Bone marrow (tissue), 2 donors: ENCODE measurements around the gene NLGN4X.
"Not testable (repeated sequence)": the region's sequence is repeated elsewhere in the genome, so short reads cannot be mapped to it uniquely, and the experiment has no call there.

Experiments
- DNase-seq, 2 donors: peaks; one replicate each; lab custom pipeline; 2025; lab: John Stamatoyannopoulos, UW

The NLGN4X gene

DNA sequence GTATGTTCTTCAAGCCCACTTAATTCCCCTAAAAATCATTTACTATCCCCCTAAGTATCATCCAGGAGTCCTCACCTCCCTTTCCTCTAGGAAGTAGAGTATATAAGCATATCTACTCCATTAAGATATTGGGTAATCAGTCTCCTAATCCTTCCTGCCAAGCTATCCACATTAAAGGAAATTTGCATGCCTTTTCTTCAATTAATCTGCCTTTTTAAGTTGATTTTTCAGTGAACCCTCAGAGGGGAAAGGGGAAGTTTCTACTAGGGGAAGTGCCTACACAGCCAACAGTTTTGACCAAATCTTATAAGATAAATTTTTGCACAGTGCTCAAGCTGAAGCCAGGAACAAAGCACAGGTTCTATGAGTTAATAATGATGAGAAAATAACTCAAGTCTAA is 222.8 kb downstream of the NLGN4X start:
- DNase-seq = no peak

DNA sequence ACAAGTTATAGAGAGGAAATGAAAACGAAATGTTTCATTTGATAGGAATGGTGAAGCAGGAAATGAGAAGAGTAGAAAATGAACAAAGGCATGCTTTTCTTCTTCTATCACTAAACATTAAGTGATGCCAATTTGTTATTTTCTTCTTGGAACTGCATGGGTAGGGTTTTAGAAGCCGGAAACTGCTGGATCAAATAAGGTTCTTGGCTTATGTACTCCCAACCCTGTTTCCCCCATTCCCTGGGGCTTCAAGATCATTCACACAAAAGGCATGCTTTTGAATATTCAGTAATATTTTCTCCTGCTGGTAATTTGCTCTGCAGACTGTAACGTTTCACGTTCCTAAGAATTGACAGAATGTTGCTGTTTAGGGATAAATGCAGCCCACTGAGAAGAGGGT is 224.1 kb downstream of the NLGN4X start:
- no peak for DNase-seq

DNA sequence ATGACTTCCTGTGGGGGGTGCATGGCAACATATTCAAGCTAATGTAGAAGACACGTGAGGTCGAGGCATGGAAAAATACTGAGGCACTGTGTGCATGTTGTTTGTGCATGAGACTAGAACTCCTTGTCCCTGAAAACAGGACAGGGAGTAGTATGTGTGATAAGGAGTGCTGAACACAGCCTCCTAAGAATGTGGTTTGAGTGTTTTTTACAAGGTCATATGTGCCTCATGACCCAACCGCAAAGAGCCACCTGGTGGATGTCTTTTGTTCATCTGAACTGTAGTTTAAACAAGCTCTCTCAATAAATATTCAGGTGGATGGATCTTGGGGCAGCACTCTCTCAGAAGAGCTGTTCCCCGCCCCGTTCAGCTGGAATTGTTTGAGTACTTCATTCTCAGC is 226.6 kb downstream of the NLGN4X start:
- no peak for DNase-seq

DNA sequence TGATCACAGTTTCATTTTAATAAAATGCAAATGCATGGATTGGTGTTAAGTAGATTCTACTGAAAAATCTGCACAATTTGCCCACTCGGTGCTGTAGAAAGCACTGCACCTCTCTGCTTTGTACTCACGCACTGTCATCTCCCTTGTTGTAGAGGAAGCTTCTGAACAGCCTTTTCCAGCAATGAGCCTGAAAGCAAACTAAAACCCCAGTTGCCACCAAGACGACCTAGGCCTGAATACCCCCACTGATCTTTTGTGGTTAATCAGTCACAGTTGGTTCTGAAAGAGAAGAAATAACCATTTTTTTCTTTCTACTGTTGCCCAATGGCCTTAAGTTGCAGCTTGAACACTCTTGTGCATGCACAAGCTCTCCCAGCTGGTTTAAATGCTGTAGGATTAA is 229.8 kb downstream of the NLGN4X start:
- DNase-seq = no peak

DNA sequence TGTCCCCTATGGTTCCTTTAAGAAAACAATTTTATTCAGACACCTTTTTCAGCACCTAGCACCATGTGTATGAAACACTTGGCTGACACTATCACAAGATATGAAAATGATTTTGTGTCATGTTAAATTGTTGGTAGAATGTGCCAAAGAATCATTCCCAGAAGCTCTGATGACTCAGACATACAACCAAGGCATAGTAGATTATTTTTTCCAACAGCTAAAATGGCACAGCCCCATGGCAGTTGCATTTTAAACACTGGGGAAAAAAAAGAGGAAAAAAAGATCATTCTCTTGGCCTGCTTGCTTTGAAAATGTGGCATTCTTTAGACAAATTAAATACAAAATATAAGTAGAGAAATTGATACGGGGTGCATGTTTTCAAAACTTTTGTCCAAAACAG is 230.2 kb downstream of the NLGN4X start:
- DNase-seq = no peak

DNA sequence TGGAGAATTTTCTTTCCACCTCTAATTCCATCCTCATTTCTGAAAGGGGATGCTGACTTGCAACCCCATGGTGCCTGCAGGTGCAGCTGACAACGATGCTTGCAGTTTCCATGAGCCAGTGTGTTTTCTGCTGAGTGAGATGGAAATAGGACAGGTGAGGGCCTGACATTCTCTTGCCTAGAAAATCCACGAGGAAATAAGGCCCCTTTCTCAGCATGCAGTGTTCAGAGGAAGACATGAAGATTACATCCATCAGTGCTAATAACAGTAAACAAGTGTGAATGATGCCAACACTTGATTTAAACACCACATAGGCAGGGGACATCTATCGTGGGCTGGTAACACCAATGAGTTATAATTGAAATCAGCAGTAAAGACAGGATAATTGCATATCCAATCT is 237.3 kb downstream of the NLGN4X start:
- DNase-seq = no peak

DNA sequence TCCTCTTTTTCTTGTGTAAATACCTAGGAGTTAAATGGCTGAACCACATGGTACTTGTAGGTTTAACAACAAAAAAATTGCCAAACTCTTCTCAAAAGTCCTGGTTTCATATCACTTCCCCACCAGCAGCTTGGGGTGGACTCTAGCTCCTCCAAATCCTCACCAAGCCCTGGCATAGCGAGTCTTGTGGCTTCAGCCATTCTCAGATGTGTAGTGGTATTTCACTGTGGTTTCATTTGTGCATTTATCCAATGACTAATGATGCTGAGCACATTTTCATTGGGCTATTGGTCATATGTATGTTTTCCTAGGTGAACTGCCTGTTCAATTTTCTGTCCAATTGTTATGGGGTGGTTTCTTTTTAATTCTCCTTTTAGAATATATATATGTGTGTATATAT is 249.3 kb downstream of the NLGN4X start:
- DNase-seq = no peak

DNA sequence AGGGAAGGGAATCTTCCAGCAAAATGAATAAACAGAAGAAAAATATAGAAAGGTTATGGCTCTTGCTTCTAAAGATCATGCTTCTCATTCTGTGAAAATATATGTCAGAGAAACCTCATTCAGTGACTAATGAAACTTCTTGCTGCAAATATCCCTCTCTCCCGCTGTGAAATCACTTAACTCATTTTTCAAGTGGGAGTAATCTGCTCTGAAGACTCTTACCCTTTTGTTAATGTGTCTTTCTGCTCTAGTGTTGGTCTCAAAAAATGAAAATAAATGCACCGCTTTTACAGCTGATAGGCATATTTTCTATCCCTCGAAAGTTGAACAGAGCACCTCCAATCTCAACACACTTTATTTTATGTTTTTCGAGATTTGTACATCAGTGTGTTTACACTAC is 252.3 kb downstream of the NLGN4X start:
- DNase-seq = no peak

DNA sequence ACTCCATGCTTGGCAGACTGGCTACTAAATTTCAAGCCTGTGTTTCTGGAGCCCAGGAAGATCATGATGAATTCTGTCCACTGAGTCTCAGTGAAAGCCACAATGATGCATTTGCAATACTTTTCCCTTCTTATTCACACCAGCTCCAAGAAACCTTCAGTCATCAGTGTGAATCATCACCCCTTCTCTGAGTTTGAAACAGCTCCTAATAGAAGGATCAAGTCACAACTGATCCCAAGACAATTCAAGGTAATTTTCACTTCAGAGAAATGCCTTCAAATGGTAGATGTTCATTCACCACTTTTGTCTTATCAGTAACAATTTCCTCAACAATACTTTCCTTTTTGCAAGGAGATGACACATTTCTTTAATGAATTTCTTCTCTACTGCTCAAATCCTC is 257.4 kb downstream of the NLGN4X start:
- DNase-seq = no peak

DNA sequence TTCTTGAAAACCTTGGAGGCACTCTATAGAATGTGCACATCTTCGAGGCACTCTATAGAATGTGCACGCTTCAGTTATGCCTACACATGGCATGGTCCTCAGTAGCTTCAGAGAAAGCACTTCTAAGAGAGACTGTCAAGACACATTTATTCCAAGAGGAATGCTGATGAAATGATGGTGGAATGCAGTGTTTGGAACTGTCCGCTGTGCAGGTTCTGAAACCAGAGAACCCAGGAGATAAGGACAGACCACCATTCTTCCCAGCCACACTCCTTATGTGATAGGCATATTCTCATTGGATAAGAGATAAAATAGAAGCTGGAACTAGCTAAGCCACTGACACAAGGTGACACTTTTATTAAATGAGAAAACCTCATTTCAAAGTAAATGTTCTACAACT is 263.3 kb downstream of the NLGN4X start:
- no peak for DNase-seq

DNA sequence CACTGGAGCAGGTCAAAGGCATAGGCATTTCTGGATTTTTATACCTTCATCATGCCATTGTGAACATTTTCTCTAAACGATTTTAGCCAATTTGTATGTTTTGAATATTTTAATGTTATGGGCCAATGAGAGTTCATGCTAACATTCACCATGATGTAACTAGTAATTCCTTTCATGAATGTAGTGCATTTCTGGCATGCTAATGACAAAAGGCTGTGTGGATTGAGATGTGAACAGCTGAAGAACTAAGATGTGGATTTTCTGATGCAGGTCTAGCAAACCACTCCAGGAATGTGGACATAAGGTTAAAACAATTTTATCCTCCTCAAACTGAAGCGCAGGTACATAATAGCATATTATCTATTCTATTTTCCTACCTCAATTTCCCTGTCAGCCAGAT is 269.4 kb downstream of the NLGN4X start:
- DNase-seq = no peak

DNA sequence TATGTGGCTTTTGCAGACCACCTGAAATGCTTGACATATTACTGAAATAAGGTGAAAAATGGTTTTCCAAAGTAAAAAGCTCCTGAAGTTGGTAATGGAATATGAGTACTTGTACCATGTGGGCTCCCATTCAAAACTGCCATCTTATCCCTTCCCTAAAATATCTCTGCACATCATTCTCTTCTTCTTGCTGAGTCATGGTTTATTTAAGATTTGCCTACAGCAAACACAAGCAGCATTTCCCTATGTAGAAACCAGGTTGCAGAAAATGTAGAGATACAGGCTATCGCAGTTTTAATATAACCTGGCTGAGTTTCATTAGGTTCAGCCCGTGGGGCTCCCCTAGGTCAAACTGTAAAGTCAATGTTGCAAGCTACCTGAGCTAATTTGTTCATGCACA is 270.1 kb downstream of the NLGN4X start:
- no peak for DNase-seq

DNA sequence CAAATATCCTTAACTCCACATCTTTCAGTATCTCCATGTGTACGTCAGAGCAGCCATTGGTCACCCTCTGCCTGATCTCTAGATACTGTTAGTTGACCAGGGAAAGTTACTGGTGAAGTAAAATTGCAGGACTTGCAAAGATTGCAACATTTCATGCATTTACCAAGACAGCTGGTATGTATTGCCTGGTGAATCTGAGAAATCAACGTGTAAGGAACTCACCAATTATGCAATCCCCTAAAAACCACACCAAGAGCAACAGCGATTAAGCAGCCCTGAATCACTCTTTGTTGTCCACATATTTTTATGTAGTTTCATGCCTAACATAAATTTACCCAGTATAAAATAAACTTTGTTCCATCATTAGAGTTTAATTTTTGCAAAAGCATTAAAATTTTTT is 271.2 kb downstream of the NLGN4X start:
- no peak for DNase-seq

DNA sequence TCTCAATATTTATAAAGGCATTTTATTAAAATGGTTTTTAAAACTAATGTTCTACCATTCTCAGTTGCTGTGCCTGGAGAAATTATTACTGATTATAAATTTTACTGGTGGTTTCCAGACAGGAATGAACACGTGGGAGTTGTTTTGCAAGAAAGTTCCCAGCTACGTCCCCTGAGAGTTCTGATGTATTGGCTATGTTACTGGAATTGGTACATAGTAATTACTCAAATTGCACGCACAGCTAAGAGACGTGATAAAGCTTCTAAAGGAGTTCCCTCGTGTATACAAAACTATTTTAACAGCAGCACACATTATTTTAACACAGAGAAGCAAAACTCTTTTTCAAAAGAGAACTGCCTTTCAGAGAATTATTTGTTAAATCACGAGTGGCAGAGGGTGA is 292.2 kb downstream of the NLGN4X start:
- DNase-seq = no peak

DNA sequence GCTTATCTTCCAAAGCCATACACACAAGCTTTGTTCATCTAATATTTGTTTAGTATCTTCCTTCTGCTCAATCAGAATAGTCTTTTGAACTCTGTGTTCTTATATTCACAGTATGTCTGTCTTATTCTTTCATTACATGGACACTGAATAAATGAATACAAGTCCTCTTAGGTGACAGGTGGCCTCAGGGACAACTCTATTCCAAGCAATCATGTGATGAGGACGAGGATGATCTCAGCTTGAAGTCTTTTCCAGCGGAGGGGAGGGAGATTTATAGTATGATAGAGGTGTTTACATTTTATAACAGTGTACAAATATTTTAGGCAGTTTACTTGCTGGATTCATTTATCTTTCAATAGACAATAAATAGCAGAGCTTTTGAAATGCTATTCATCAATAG is 300.4 kb downstream of the NLGN4X start:
- DNase-seq = no peak

DNA sequence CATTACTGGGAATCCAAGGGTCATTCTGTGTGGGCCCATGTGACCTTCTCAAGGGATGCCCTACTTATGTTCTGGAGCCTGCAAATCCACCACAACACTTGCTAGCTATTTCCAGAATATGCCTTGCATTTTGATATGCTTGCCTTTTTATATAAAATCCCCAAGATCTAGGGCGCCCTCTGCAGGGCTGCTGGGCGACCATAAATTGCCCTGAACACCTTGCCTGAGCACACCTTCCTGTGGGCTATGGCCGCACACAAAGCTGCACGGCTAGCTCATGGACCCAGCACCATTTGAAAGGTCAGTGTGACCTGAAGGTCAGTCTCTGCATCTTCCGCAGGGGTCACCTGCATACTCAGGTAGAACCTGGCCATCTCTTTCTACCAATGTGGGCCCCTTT is 311.7 kb downstream of the NLGN4X start:
- DNase-seq = no peak

DNA sequence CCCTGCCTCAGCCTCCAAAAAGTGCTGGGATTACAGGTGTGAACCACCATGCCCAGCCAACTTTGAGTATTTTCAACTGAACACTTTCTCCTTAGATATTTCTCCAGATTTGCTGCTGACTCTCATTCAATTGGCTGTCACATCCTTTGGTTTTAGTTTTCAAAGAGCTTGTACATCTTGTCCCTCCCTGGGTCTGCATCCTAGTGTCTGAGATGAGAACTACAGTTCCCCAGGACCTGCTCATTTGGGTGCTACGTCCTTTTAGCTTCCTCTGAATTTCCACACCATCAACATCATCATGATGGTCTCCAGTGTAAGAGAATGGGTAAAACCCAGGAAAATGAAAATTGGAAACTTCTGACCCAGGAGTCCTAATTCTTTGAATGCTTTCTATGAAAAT is 312.9 kb downstream of the NLGN4X start:
- no peak for DNase-seq

DNA sequence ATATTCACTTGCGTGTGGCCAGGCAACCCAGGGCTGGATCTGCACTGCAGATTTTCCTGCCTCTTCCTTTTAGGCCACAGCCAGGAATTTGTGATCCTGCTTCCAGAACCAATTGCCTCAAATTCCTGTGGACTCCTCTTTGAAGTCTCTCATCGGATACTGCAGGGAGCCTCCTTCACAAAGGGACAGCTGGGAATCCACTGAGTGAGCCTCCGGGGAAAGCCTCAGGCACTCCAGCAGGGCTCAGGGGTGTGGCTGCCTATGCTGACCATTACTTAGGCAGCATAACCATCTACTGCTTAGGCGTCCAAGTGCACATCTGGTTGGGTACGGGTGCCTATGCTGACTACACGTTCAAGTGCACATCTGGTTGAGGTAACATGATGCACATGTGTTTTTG is 321.5 kb downstream of the NLGN4X start:
- no peak for DNase-seq

DNA sequence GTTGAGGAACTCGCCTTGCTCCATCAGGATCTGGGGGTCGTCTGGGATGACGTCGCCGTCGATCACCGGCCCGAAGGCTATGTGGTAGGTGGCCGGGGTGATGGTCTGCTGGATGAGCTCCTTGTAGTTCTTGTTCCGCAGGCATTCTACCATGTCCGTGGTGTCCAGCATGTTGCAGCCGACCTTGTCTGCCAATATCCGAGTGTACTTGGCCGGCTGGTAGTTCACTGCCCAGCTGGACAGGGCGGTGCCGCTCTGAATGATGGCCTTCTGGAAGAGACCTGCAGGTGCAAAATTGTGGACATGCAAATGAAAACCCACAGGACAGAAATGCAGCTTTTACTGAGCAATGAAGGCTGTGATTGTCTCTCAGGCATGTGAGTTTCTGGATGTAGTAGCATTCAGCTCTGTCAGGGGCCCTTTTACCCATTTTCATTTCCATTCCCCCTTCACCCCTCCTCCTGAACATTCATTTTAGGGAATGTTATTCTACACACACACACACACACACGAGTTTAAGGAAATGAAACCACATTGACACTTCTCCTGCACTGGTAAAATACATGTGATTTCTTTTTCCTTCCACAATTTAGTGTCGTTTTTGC is 325.0 kb downstream of the NLGN4X start:
- DNase-seq = not testable (repeated sequence)

DNA sequence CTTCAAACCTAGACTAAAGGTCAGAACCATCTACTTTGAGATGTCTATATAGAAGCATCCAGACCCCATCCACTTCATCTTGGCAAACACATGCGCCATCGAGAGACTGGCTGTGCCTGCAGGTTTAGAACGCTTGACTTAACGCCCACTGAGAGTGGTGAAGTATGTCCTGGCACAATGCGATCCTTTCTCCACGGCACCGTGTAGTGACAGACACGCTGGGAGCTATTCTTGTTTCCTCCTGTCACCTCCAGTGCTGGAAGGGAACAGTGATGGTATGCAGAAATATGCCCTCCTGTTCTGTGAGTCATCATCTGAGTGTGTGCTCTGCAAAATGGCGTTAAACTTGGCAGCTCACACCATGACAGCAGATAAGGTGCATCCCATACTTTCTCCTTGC is 330.2 kb downstream of the NLGN4X start:
- DNase-seq = no peak

DNA sequence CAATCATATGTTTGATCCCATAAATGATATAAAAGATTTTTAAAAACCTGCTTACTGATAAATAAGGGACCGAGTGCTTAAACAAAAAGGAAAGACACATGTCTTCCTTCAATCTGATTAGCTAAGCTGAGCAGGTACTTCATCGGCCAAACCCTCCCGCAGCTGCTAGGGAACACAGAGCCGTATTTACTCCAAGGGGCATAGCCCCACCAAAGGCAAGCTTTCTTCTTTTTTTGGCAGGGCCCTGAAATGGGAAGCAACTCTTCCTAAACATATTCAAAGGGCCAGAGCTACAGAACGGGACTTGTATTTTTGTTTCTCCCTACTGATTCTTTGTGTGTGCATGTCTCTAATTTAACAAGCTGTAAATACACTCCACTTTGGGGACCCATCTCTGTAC is 337.3 kb downstream of the NLGN4X start:
- DNase-seq = no peak

DNA sequence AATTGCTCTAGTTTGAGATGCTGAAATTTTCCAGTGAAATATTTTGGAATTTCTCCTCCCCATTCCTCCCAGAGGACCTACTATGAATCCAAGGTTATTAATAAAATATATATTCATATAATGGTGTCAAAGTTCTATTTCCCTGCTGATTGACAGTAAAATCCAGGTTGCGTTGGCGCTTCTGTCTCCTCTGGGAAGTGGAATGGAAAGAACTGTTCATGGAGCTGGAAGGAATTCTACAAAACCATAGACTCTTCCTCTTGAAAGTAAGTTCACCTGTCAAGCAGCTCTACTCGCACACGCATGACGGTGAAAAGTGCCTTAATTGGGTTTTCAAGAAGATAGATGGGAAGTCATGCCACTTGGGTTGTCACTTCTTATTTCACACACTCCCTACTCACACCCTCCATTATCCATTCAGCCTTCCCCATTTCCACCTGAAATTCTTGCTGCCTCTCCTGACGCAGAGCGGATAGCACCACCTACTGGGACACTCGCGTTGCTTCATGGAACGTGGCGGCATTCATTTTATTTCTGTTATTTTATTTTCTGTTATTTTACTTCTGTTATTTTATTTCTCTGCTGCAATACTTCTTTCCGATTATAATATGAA is 351.6 kb downstream of the NLGN4X start:
- no peak for DNase-seq

DNA sequence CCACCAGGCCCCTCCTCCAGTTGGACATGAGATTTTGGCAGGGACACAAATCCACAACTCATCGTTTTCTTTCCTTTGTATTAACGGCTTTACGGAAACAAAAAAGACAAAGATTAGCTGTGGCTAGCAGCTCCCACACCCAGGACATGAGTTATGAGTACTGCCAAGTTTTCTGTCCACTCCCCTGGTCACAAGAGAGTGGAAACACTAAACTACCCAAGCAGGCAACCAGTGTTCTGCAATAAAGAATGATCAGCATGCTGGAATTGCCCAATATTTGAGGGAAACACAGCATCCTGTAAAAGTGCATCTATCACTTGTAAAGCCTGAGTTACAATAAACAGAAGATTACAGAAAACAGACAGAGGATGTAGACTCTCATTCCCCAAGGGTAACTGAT is 358.4 kb downstream of the NLGN4X start:
- DNase-seq = no peak

DNA sequence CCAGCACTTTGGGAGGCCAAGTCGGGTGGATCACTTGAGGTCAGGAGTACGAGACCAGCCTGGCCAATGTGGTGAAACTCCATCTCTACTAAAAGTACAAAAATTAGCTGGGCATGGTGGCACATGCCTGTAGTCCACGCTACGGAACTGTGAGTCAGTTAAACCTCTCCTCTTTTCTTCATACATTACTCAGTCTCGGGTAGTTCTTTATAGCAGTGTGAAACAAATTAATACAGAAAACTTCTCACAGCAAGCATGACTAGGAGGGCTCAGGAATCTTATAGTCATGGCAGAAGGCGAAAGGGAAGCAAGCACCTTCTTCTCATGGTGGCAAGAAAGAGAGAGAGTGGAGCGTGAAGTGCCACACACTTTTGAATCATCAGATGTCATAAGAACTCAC is 358.9 kb downstream of the NLGN4X start:
- DNase-seq = no peak

DNA sequence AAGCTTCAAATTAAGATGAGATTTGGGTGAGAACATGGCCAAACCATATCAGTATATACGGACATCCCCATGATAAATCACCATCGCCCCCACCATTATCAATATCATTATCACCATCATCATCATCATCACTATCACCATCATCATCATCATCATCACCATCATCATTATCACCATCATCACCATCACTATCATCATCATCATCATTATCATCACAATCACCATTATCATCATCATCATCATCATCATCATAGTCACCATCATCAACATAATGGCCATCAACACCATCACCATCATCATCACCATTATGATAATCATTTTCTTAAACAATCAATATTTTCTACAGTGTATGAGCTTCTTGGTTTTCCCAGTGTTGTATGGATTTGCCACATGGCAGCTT is 360.9 kb downstream of the NLGN4X start:
- DNase-seq = no peak
